Smooth muscle cell (in vitro differentiated cells): ENCODE results near the gene PCSK7. TPM values are rescaled to one million over a fixed set of nuclear protein-coding genes. Genes with fewer than 3 reads are reported as not detected.

Experiments
- DNase-seq: peaks from one replicate; lab custom pipeline; 2025; ENCODE audit not compliant: unreplicated experiment; lab: John Stamatoyannopoulos, UW
- H2AFZ ChIP-seq: fragments of 200-600 bp; sonication (generic); 2 replicates; pipeline ENCODE4 v1.6.0; 2016; ENCODE audit warnings: antibody characterized with exemption, low read depth, mild to moderate bottlenecking
- H3F3A ChIP-seq: fragments of 200-600 bp; sonication (generic); 2 replicates; pipeline ENCODE4 v1.6.0; 2017; ENCODE audit warnings: antibody characterized with exemption, low read depth
- H3K27ac ChIP-seq: fragments of 200-600 bp; sonication (generic); 2 replicates; pipeline ENCODE4 v1.5.1; 2016; ENCODE audit warnings: low read depth, mild to moderate bottlenecking
- H3K27me3 ChIP-seq: fragments of 200-600 bp; sonication (generic); 2 replicates; pipeline ENCODE4 v1.6.1; 2016; ENCODE audit warnings: low read depth, mild to moderate bottlenecking
- H3K36me3 ChIP-seq: fragments of 200-600 bp; sonication (generic); 2 replicates; pipeline ENCODE4 v1.5.1; 2016; ENCODE audit warnings: low read depth
- H3K4me1 ChIP-seq: fragments of 200-600 bp; sonication (generic); 2 replicates; pipeline ENCODE4 v1.5.1; 2016; ENCODE audit warnings: low read depth
- H3K4me2 ChIP-seq: fragments of 200-600 bp; sonication (generic); 2 replicates; pipeline ENCODE4 v1.6.0; 2016; ENCODE audit warnings: mild to moderate bottlenecking
- H3K4me3 ChIP-seq: fragments of 200-600 bp; sonication (generic); 2 replicates; pipeline ENCODE4 v1.5.1; 2016; ENCODE audit warnings: mild to moderate bottlenecking
- H3K79me2 ChIP-seq: fragments of 200-600 bp; sonication (generic); 2 replicates; pipeline ENCODE4 v1.6.0; 2016; ENCODE audit warnings: low read depth, mild to moderate bottlenecking
- H3K9ac ChIP-seq: fragments of 200-600 bp; sonication (generic); 2 replicates; pipeline ENCODE4 v1.6.0; 2016; ENCODE audit warnings: low read depth
- H3K9me3 ChIP-seq: fragments of 200-600 bp; sonication (generic); replicated peaks from 2 replicates; pipeline ENCODE4 v1.5.1; 2016; ENCODE audit warnings: low read depth
- H4K20me1 ChIP-seq: fragments of 200-600 bp; sonication (generic); 2 replicates; pipeline ENCODE4 v1.6.0; 2016; ENCODE audit warnings: low read depth
- CTCF ChIP-seq: fragments of 200-600 bp; sonication (generic); IDR thresholded peaks from 2 replicates; pipeline ENCODE4 v1.5.1; 2017; ENCODE audit warnings: borderline replicate concordance, mild to moderate bottlenecking, antibody characterized with exemption; ENCODE audit not compliant: insufficient read depth, poor library complexity, severe bottlenecking
- WGBS: methylation state at CpG from one replicate; pipeline ENCODE4 v1.1.7; 2016; ENCODE audit warnings: low lambda C conversion rate; 5-methylcytosine and 5-hydroxymethylcytosine counted together
- polyA plus RNA-seq: library from polyadenylated mRNA; unstranded; fragments of >200 nt; fragmentation: Nextera tagmentation; extraction: Ambion mirVana; gene quantifications from 2 replicates; pipeline ENCODE4 v1.2.1, GENCODE V29; 2016
- total RNA-seq: library from RNA; depleted of rRNA; stranded (reverse); fragments of >200 nt; gene quantifications from 2 replicates; pipeline ENCODE4 v1.2.3, GENCODE V29; 2014

The PCSK7 gene
- total and polyA plus RNA-seq, 2 experiments from 2014 or later, result 20.8 to 23.5 TPM

GRCh38 chr11:117205211-117205818, 26.6 kb downstream of the PCSK7 start:
- peaks cover 34% of the 10 kb centered on the region for H3K79me2 ChIP-seq

DNA sequence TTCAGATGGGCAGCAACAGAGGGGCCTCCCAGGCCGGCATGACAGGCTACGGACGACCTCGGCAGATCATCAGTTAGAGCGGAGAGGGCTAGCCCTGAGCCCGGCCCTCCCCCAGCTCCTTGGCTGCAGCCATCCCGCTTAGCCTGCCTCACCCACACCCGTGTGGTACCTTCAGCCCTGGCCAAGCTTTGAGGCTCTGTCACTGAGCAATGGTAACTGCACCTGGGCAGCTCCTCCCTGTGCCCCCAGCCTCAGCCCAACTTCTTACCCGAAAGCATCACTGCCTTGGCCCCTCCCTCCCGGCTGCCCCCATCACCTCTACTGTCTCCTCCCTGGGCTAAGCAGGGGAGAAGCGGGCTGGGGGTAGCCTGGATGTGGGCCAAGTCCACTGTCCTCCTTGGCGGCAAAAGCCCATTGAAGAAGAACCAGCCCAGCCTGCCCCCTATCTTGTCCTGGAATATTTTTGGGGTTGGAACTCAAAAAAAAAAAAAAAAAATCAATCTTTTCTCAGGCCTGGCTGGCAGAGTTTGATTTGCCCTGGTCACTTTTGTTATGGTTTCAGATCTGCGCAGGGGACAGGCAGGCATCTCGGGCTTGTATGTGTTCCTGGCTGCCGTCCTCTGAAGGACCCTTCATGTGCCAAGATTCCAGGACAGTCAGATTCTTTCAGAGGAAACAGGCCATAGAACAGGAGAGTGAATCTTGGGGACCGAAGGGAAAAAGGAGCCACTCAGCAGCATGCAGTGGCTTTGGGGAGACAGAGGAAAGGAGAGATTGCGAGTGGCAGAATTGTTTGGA, 27.4 kb downstream of the PCSK7 start:
- Histone ChIP-seq H3K27me3 (no peaks in the 10 kb centered on the region), H3K36me3 (no peaks in the 10 kb centered on the region), H3K4me3 (no peak overlapping the region), H3K4me1 (peaks cover 18% of the 10 kb centered on the region), H4K20me1 (peaks cover 59% of the 10 kb centered on the region), H3K9me3 (no peaks in the 10 kb centered on the region), H3K9ac (no peak overlapping the region), H3K27ac (peak overlapping the region; percentile 79), H3F3A (peaks cover 46% of the 10 kb centered on the region), H3K79me2 (peaks cover 42% of the 10 kb centered on the region), H2AFZ (no peak overlapping the region), H3K4me2 (no peak overlapping the region)
- no peak for DNase-seq
- no peak for TF ChIP-seq CTCF
- 91% methylated on average over 17 of the region's 17 CpGs for WGBS

More at GRCh38 chr11:117205211-117205818, 26.6 kb downstream of the PCSK7 start:
- no peaks in the 10 kb centered on the region for H3K9me3 ChIP-seq
- H3K4me2 ChIP-seq, result no peak overlapping the region
- H3K9ac ChIP-seq, result no peak overlapping the region
- H3K27ac ChIP-seq, result peak overlapping the region; percentile 79
- no peak for DNase-seq
- H4K20me1 ChIP-seq, result peaks cover 53% of the 10 kb centered on the region
- no peaks in the 10 kb centered on the region for H3K36me3 ChIP-seq
- no peak overlapping the region for H3K4me3 ChIP-seq
- H3F3A ChIP-seq, result peaks cover 46% of the 10 kb centered on the region
- no peak for TF ChIP-seq CTCF
- H3K4me1 ChIP-seq, result peaks cover 18% of the 10 kb centered on the region
- H3K27me3 ChIP-seq, result no peaks in the 10 kb centered on the region
- H2AFZ ChIP-seq, result no peak overlapping the region
- WGBS, result 94% methylated on average over 11 of the region's 11 CpGs

GRCh38 chr11:117203069-117203407, 28.8 kb downstream of the PCSK7 start:
- no peaks in the 10 kb centered on the region for H3K9me3 ChIP-seq
- H3K27ac ChIP-seq, result peak overlapping the region; percentile 79
- no peak overlapping the region for H3K4me3 ChIP-seq
- peaks cover 50% of the 10 kb centered on the region for H3K79me2 ChIP-seq
- H3K27me3 ChIP-seq, result no peaks in the 10 kb centered on the region
- H3K36me3 ChIP-seq, result no peaks in the 10 kb centered on the region
- H3F3A ChIP-seq, result peaks cover 46% of the 10 kb centered on the region
- no peak for TF ChIP-seq CTCF
- peaks cover 26% of the 10 kb centered on the region for H3K4me1 ChIP-seq
- 93% methylated on average over 10 of the region's 10 CpGs for WGBS
- H3K4me2 ChIP-seq, result peak overlapping the region; percentile 85
- DNase-seq, result no peak
- no peak overlapping the region for H2AFZ ChIP-seq
- H3K9ac ChIP-seq, result no peak overlapping the region
- peaks cover 59% of the 10 kb centered on the region for H4K20me1 ChIP-seq
